ENCODE data around the gene MICALL1. TPM values are rescaled to one million over a fixed set of nuclear protein-coding genes. Genes with fewer than 3 reads are reported as not detected.
A peak's percentile ranks its signal among the peaks of the same experiment; 100 is the strongest.

The MICALL1 gene
- polyA plus RNA-seq, 10 donors: 29.0 to 60.0 (median 42.2) TPM

DNA sequence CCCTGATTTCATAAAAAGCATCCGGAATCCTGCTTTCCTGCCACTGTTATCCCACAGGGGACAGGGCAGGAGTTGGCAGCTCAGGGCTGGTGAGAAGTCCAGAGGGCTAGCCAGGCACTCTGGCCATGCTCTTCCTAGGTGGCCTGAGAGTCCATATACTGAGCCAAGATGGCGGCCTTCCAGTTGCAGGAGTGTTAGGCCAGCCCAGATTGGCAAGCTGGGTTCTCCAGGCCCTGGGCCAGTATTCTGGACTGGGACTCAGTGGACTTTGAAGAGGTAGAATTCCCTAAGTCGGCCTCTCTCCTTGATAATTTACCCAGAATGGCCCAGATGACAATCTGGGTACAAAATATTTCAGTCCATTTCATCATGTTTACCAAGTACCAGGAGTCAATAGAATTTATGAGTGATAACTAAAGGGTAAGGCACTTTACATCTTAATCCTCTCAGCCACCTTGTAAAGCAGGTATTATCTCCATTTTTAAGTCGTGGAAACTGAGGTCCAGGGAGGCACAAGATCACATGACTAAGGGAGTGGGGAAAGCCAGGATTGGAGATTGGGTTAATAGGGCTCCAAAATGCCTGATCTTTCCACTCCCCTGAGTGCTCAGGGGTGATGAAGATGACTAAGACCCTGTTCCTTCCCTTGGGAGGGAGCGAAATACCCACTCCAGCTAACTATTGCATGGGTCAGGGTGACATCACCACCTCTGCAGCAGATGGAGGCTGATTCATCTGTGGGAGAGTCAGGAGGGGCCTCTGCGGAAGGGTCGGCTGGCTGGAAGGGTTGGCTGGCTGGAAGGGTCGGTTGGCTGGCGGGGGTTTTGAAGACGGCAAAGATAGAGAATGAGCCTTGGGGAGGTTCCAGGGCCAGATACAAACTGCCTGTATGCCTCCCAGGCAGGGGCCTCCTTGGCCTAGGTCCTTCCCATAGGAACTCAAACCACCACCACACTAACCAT is 1.2 kb upstream of the MICALL1 start:
- DNase-seq: peak in 2 of 3 donors; percentile 61 to 94

DNA sequence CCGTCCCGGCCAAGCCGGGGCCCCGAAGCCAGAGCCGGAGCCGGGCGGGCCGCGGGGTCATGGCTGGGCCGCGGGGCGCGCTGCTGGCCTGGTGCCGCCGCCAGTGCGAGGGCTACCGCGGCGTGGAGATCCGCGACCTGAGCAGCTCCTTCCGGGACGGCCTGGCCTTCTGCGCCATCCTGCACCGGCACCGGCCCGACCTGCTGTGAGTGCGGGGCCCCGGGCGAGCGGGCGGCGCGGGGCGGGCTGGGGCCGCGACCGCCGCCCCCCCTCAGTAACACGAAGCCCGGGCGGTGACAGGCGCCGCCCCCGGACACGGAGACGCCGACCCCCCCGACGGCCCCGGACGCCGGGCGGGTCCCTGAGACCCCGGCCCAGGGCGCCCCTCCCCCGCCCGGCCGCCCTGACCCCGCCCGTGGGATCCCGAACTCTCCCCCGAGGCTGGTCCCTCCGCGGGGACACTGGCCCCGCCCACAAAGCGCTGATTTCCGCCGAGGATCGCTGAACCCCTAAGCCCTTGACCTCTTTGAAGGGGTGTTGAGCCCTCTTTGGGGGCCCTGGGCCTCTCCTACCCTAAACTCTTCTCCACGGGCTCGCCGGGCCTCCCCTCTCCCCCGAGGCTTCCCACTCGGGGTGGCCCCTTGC is 389 bp downstream of the MICALL1 start:
- DNase-seq: no peak

DNA sequence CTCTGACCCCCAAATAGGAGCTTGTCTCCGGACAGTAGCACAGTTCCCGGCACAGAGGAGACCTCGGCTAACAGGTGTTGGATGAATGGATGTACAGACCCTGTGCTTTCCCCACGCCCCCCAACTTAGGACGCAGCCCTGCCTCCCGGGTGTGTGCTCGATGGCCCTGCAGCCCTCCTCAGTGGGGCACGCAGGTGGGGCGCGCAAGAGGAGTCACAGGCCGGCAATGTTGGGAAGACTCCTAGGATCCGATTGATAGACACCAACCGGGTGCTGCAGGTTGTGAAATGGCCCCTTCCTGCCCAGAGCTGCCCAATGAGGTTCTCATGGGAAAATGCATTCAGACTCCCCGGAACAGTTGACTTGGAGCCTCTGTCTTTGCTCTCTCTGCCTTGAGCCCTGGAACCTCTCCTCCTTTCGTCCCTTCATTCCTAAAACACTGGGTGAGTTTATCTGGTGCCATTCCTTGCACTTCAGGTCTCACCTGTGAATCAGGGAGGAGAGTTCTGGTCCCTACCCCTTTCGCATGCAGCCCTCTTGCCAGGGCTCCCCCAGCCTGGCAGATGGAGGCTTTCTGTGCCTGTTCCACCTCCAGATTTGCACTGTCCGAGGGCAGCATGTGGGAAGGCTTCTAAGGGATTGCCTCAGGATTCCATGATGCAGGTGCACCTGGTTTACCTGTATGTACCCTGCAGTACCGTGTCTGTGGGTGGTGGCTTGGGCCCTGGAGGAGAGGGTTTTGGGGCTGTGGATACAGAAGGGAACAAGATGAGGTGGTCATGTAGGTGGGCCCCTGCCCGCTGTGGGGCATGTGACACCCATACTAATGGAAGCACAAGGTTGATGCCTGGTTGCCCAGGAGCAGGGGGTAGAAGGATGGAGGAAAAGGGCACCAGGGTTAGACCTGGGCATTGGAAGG is 1.2 kb downstream of the MICALL1 start:
- no peak for DNase-seq

DNA sequence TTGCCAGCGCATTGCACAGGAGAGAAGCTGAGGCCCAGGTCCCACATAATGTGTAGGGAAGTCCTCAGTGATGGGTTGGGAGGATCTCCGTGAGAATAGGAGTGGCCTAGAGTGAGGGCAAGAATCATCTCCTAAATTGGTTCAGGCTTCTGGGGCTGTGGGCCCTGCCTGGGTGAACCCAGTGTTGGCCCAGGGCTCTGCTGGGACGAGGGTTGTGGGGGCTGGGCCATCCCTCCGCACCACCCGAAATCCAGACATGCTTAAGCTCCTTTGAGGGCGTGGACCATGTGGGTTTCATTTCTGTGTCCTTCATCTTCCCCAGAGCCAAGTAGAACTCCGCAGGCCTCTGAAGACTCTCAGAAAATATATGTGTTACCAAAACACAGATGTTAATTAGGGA is 3.7 kb downstream of the MICALL1 start:
- DNase-seq: no peak

DNA sequence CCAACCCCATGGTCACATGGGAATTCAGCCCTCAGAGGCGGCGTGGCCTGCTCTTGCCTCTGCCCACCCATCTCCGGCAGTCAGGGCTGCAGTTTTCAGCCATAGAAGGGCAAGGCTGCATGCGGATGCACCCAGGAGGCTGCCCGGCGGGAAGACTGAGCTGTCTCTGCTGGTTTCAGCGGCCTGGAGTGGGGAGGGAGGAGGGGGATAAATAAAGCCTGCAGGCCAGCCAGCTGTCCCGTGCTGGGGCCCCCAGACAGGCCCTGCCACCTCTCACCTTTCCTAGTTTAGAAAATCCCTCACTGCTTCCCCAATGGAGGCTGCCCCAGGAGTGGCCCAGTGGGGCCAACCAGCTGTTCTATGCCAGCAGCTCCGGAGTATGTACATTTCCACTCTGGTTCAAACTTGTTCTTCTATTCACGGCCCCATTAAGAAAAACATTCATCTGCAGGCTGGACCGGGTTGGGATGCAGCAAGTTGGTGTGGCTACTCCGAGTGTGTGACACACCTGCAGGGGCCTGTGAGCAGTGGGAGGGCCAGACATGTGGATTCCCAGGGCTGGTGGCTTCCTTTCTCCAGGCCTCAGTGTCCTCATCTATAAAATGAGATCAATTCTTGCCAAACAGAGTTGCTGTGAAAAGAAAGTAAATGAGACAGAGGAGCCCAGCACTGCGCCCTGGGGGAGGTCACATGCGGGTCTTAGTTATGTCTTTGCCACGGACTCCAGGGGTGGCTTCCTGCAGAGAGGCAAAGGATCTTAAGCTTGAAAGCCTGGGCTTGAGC is 5.0 kb downstream of the MICALL1 start:
- DNase-seq: peak in 2 of 3 donors; percentile 48 to 54

DNA sequence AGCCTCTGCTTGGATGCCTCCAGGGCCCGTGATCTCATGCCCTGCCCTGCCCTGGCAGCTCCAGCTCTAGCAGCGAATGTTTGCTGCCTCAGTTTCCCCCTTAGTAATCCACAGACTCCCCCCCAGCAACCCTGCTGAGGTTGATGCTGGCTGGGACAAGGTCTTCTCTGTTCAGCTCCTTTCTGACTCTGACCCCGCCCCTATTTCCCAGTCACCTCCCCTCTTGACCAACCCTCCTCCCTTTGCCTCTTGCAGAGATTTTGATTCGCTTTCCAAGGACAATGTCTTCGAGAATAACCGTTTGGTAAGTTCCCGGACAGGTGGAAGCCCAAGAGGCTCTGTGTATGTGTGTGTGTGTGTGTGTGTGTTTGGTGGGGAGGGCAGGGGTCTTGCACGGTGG is 5.6 kb downstream of the MICALL1 start:
- no peak for DNase-seq

DNA sequence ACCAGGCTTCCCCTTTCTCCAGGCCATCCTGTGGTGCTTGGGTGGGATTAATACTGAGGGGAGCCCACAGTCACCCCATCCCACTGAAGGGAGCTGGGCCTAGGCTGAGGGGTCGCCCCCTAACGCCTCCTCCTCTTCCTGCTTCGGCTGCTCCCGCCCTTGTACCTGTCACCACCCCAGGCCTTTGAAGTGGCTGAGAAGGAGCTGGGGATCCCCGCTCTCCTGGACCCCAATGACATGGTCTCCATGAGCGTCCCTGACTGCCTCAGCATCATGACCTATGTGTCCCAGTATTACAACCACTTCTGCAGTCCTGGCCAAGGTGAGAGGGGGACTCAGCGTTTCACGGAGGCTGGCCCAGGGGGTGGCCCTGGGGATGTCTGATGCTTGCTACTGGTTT is 6.1 kb downstream of the MICALL1 start:
- DNase-seq: no peak

DNA sequence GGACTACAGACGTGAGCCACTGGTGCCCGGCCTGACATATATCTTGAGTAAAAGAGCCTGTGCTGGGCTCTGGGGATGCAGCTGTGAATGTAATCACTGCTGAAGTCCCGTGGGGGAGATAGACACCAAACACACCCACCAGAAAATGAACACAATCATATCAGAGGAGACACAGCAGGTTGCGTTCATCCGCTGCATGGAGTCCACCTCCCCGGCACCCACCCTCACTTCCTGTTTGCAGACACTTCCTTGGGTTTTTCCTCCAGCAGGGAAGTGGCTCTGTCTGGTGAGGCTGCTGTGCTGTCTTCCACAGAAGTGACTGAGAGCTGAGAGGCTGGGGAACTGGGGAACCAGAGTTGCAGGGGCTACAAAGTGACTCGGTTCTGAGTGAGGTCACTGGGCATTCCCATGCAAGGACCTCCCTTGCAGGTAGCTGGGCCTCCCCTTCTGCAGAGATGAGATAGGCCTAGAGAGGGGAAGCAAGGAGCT is 7.2 kb downstream of the MICALL1 start:
- DNase-seq: no peak

DNA sequence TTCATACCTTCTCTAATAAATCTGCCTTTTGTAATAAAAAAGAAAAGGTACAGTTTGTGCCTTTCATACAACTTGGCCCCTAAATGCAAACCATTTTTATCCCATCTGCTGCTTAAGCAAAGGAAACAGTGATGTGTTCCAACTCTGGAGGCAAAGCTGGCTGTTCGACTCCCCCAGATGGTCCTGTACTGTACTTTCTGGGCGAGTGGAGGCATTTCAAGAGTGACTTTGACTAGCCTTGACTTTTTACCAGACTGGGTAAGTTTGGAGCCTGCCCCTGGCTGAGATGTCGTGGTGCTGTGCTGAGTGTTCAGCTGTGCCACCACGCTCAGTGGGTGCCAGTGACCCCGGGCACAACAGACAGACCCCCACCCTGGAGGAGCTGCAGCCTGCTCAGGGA is 10.2 kb downstream of the MICALL1 start:
- no peak for DNase-seq

DNA sequence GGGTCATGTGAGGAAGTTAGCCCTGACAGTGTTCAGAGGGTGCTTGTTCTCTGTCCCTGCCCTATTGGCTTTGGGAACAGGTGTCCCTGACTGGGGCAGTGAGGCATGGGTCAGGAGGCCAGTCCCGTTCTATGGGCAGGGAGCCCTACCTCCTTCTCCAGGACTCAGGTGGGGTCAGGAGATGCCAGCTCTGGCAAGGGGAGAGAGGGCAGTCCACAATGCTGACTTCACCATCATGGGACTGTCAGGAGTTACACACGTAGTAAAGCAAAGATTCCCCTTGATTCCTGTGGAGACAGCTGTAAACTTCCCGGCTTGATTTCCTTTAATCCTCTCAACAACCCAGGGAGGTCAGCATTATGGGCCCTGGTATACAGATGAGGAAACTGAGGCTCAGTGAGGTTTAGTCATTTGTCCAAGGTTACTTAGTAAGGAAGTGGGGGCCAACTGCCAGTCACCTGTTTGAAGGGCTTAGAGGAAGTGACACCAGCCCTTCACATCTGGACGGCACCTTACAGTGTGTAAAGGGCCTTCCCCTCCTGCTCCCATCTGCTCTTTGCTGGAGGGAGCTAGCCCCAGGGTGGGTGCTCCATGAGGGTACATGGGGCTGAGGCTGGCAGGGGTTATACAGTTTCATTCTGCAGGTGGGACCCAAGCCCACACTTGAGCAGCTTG is 11.9 kb downstream of the MICALL1 start:
- no peak for DNase-seq

DNA sequence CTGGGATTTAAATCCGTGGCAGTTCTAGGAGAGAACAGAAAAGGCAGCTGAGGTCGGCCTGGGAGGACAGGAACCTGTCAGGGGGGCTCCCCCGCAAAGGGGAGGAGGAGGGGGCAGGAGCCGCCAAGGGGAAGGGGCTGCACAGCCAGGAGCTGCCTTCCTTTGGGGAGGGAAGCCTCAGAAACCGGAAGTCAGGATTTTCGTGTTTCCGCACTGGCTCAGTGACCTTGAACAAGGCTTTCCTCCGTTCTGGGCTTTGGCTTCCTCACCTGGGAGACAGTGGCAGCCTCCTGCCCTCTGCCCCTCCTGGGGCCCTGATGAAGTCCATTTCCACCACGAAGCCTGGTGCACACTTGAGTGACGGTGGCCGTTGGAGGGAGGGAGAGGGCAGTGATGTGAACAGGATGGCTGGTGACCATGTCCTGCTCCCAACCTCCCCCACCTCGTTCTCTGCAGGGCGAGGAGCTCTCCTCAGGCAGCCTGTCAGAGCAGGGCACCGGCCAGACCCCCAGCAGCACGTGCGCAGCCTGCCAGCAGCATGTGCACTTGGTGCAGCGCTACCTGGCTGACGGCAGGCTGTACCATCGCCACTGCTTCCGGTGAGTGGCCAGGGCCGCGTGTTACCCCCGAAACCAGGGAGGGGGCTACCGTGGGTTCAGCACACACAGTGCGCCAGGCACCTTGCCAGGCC is 12.6 kb downstream of the MICALL1 start:
- DNase-seq: no peak

DNA sequence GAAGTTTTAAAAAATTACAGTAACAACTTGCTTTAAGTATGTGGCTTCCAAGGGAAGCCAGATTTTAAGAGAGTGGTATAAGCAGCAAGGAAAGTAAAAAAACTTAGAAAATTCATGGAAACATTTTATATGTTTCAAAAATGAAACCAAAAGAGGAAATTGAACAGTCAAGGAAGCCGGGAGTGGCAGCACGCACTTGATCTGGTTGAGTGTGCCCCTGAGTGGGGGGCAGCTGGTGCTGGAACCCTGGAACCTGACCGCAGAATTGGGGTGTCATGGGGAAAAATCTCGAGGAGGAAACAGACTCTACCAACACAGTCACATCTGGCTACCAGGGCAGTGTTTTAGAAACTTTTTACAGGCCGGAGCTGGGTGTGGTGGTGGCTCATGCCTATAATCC is 14.0 kb downstream of the MICALL1 start:
- no peak for DNase-seq

DNA sequence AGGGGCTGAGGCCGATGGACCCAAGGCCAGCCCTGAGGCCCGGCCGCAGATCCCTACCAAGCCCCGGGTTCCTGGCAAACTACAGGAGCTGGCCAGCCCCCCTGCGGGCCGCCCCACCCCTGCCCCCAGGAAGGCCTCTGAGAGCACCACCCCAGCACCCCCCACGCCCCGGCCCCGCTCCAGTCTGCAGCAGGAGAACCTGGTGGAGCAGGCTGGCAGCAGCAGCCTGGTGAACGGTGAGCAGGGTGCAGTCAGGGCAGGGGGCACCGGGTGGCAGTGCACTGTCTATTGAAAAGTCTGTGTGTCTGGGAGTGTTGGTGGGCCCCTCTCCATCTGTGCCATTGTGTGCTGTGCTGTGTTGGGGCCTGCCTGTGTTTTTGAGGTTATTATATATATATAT is 16.1 kb downstream of the MICALL1 start:
- DNase-seq: no peak

DNA sequence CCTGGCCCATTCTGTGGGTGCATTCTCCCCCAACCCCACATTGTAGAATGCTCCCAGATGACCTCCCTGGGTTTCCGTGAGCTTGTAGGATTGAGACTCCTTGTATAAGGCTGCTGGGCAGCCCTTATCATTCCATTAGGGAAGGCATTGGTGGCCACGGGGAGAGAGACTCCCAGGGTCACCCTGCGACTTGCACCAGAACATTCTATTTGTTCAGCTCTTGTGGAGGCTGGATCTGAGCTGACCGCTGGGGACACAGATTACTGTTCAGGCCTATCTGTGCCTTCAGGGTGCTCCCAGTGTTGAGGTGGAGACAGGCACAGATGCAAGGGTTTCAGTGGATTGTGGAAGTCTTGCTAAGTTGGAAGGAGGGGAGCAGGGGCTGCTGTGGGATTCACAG is 17.8 kb downstream of the MICALL1 start:
- no peak for DNase-seq

DNA sequence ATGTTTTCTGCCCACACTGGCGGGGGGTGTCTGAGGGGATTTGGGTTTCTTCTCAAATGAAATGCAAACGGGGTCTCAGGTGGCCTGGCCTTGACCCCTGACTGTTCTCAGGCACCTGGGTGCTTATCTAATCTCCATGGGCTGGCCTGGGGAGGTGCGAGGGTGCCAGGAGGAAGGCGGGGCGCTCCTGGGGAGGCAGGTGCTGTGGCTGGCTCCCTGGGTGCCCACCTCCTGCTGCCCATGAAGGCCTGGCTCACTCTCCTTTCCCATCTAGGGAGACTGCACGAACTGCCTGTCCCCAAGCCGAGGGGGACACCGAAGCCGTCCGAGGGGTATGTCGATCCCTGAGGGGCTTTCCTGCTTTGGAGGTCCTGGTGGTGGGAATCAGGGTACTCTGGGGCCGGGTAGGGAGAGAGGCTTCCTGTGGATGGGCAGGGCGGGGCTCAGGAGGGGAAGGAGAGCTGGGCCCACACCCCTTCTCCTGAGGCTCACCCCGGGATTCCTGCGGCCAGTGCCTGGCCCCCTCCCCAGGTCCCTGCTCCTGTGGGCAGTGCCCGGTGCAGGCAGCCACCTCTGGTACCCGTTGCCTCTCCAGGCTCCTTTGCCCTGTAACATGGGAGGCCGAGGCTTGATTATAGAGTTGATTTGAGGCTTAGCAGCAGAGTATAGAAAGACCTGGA is 18.4 kb downstream of the MICALL1 start:
- no peak for DNase-seq

DNA sequence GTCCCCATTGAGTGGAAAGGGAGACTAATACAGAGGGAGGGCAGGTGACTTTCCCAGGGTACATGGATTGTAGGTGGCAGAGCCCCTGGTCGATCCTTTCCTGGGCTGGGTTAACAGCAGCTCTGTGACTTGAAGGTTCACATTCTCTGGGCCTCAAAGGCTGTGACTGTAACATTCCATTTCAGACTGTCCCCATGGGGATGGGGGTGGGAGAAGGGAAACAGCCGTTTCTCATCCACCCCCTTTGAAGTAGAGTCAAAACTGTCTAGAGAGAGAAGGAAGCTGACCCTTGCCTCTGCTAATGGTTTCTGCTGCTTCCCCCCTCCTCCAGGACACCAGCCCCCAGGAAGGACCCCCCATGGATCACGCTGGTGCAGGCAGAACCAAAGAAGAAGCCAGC is 19.2 kb downstream of the MICALL1 start:
- DNase-seq: no peak

DNA sequence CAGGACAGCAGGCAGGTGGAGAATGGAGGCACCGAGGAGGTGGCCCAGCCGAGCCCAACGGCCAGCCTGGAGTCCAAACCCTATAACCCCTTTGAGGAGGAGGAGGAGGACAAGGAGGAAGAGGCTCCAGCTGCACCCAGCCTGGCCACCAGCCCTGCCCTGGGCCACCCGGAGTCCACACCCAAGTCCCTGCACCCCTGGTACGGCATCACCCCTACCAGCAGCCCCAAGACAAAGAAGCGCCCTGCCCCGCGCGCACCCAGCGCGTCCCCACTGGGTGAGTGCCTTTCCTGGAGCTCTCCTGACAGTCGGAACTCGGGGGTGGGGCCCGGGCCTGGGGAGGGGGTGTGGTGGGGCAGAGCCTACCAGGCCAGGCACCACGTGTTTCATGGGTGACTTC is 19.7 kb downstream of the MICALL1 start:
- DNase-seq: no peak

DNA sequence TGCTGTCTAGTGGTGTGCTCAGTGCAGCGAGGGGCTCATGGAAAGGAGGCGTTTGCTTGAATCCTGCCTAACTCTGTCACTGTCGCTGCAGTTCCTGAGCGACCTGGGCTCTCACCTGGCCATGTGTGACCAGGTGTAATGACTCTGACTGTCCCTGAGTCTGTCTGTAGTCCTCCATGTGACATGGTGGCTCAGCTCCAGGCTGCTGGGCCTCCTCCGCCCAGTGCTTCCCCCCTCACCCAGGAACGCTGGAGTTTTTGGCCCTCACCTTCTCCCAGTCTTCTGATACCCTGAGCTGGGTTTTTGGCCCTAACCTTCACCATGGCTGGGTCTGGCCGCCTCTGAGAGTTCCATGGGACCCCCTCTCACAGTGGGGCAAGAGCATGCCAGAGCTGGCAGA is 20.3 kb downstream of the MICALL1 start:
- DNase-seq: no peak
